A549 (cell line): ENCODE data around the gene GRK1. TPM values are rescaled to one million over a fixed set of nuclear protein-coding genes. Genes with fewer than 3 reads are reported as not detected.

Experiments used
- ATAC-seq, 2 experiments: fragments of 200-7000 bp in 1 of 2; fragments of >200 bp in 1 of 2; cut with Nextera tagmentation in 1 of 2; cut with Tn5 transposase in 1 of 2; 3 replicates each; pipeline versions ENCODE4 v1.8.0 to v1.9.1; 2018 to 2020; ENCODE audit warnings: mild to moderate bottlenecking in 1 of 2, moderate library complexity in 1 of 2
- CTCF ChIA-PET: fragments of 300-600 bp; sonication (Branson Sonifier 250); formaldehyde crosslinking; extraction: SDS; loops from one replicate; lab custom pipeline; 2021; ENCODE audit warnings: antibody characterized with exemption, inconsistent platforms; lab: Yijun Ruan, JAX
- POLR2A ChIA-PET: fragments of 350-600 bp; formaldehyde crosslinking; extraction: SDS; loops from one replicate; lab custom pipeline; 2021; ENCODE audit warnings: antibody characterized with exemption, inconsistent platforms; lab: Yijun Ruan, JAX
- DNase-seq, 2 experiments: peaks; one replicate each; pipeline versions ENCODE4 v3.0.0 to v3.0.0-alpha.2; 2011 to 2016; ENCODE audit warnings: low read depth in 1 of 2, low spot score in 1 of 2
- FAIRE-seq: peaks from 2 replicates; lab custom pipeline; 2011; peaks lifted over from hg19 to GRCh38; lab: Jason Lieb, UNC
- H3K27ac ChIP-seq, 2 experiments: fragments of >200 bp; sonication (Bioruptor Twin); formaldehyde crosslinking; 3 replicates each; pipeline ENCODE4 v1.5.1; 2016 to 2017
- H3K4me1 ChIP-seq: fragments of >200 bp; sonication (Bioruptor Twin); formaldehyde crosslinking; 3 replicates; pipeline ENCODE4 v1.6.1; 2016
- H3K4me2 ChIP-seq: fragments of >200 bp; sonication (Bioruptor Twin); formaldehyde crosslinking; 3 replicates; pipeline ENCODE4 v1.6.1; 2016
- H3K4me3 ChIP-seq: fragments of >200 bp; sonication (Bioruptor Twin); formaldehyde crosslinking; 3 replicates; pipeline ENCODE4 v1.5.1; 2016
- H3K9me3 ChIP-seq: fragments of >200 bp; sonication (Bioruptor Twin); formaldehyde crosslinking; 3 replicates; pipeline ENCODE4 v1.6.1; 2016
- BCL3 ChIP-seq: fragments of >200 bp; sonication (Bioruptor Twin); formaldehyde crosslinking; IDR thresholded peaks from 3 replicates; pipeline ENCODE4 v1.6.1; 2016
- CBX8 ChIP-seq: fragments of 200-600 bp; sonication (generic); IDR thresholded peaks from 2 replicates; pipeline ENCODE4 v1.6.1; 2016
- CEBPB ChIP-seq, 2 experiments: fragments of >200 bp in 1 of 2; sonication (Bioruptor Twin) in 1 of 2; formaldehyde crosslinking in 1 of 2; IDR thresholded peaks; 2 replicates each; pipeline ENCODE4 v1.6.1; 2012 to 2016
- CTCF ChIP-seq: fragments of >200 bp; sonication (Bioruptor Twin); formaldehyde crosslinking; IDR thresholded peaks from 3 replicates; pipeline ENCODE4 v1.5.1; 2016
- EP300 ChIP-seq, 2 experiments: fragments of >200 bp; sonication (Bioruptor Twin); formaldehyde crosslinking; IDR thresholded peaks; 2 replicates in 1 of 2; 3 replicates in 1 of 2; pipeline ENCODE4 v1.6.1; 2016 to 2017
- FOXS1 ChIP-seq: fragments of 250-450 bp; sonication (Bioruptor Pico); IDR thresholded peaks from 2 replicates; pipeline ENCODE4 v1.5.0; 2020; ENCODE audit warnings: mild to moderate bottlenecking, moderate library complexity
- GATA3 ChIP-seq: IDR thresholded peaks from 2 replicates; pipeline ENCODE4 v1.6.1; 2012; ENCODE audit warnings: borderline replicate concordance
- HOXA7 ChIP-seq: fragments of 250-450 bp; sonication (Bioruptor Pico); IDR thresholded peaks from 2 replicates; pipeline ENCODE4 v1.5.0; 2020; ENCODE audit warnings: mild to moderate bottlenecking, moderate library complexity
- HOXB13 ChIP-seq: fragments of 250-450 bp; sonication (Bioruptor Pico); IDR thresholded peaks from 2 replicates; pipeline ENCODE4 v1.5.0; 2020; ENCODE audit warnings: low read depth, mild to moderate bottlenecking, moderate library complexity
- KDM1A ChIP-seq: fragments of 200-600 bp; sonication (generic); IDR thresholded peaks from 2 replicates; pipeline ENCODE4 v1.6.1; 2016; ENCODE audit warnings: low read depth, mild to moderate bottlenecking
- MAFK ChIP-seq: fragments of 450-650 bp; IDR thresholded peaks from 2 replicates; pipeline ENCODE4 v1.6.1; 2014; ENCODE audit not compliant: partially characterized antibody
- NR3C1 ChIP-seq: fragments of >200 bp; sonication (Bioruptor Twin); formaldehyde crosslinking; IDR thresholded peaks from 3 replicates; pipeline ENCODE4 v1.6.1; 2017
- POLR2A ChIP-seq: IDR thresholded peaks from 2 replicates; pipeline ENCODE4 v1.6.1; 2012; ENCODE audit warnings: mild to moderate bottlenecking, low read length
- POLR2AphosphoS2 ChIP-seq: conservative IDR thresholded peaks from 2 replicates; pipeline ENCODE4 v1.6.1; 2012; ENCODE audit warnings: low read length, improper control_type of control experiment, inconsistent platforms
- RAD21 ChIP-seq, 2 experiments: fragments of >200 bp in 1 of 2; sonication (Bioruptor Twin) in 1 of 2; formaldehyde crosslinking in 1 of 2; IDR thresholded peaks in 1 of 2; conservative IDR thresholded peaks in 1 of 2; 2 replicates in 1 of 2; 3 replicates in 1 of 2; pipeline ENCODE4 v1.6.1; 2012 to 2018; ENCODE audit warnings: inconsistent platforms in 1 of 2
- RNF2 ChIP-seq: fragments of 200-600 bp; sonication (generic); IDR thresholded peaks from 2 replicates; pipeline ENCODE4 v1.6.1; 2016; ENCODE audit warnings: low read depth, mild to moderate bottlenecking, antibody characterized with exemption, moderate library complexity, borderline replicate concordance
- ZC3H11A ChIP-seq: fragments of 450-650 bp; IDR thresholded peaks from 2 replicates; pipeline ENCODE4 v1.6.1; 2014; ENCODE audit warnings: antibody characterized with exemption, mild to moderate bottlenecking
- ZFP36 ChIP-seq: fragments of 450-650 bp; IDR thresholded peaks from 2 replicates; pipeline ENCODE4 v1.6.1; 2014; ENCODE audit warnings: borderline replicate concordance; ENCODE audit not compliant: partially characterized antibody
- WGBS: methylation state at CpG from one replicate; pipeline ENCODE4 v1.1.6; 2017; ENCODE audit errors: missing lambda C conversion rate; 5-methylcytosine and 5-hydroxymethylcytosine counted together
- polyA plus RNA-seq, 4 experiments: library from polyadenylated mRNA; depleted of rRNA in 3 of 4; stranded (reverse); fragments of >200 nt; fragmentation: RNase III in 1 of 4; extraction: RNeasy Plus Mini Kit Qiagen cat#74134 plus additional on column Dnase treatment in 1 of 4; gene quantifications; 2 replicates in 3 of 4; 3 replicates in 1 of 4; pipeline ENCODE4 v1.2.3, GENCODE V29; 2011 to 2017
- TF ChIP-seq, protein P1 (sequence below): fragments of 450-650 bp; IDR thresholded peaks from 2 replicates; pipeline ENCODE4 v1.6.1; 2014; ENCODE audit warnings: antibody characterized with exemption
- TF ChIP-seq, protein P2 (sequence below): IDR thresholded peaks from 2 replicates; pipeline ENCODE4 v1.6.1; 2012
- TF ChIP-seq, protein P3 (sequence below): IDR thresholded peaks from 2 replicates; pipeline ENCODE4 v1.6.1; 2012

GRK1 gene
- polyA plus RNA-seq, 2 of the 4 experiments (the other 2 are of a cell fraction), result not detected

- peak; percentile 35 for TF ChIP-seq MAFK
- TF ChIP-seq, protein P1, sequence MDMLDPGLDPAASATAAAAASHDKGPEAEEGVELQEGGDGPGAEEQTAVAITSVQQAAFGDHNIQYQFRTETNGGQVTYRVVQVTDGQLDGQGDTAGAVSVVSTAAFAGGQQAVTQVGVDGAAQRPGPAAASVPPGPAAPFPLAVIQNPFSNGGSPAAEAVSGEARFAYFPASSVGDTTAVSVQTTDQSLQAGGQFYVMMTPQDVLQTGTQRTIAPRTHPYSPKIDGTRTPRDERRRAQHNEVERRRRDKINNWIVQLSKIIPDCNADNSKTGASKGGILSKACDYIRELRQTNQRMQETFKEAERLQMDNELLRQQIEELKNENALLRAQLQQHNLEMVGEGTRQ, result no peak
- no peak for DNase-seq
- H3K27ac ChIP-seq, result no peak overlapping the region
- 85% methylated on average over 11 of the region's 15 CpGs for WGBS
- no peak overlapping the region for H3K4me2 ChIP-seq
- peaks cover 5% of the 10 kb centered on the region; the same call in 1 of the 3 replicates for H3K9me3 ChIP-seq
- no peak overlapping the region for H3K4me3 ChIP-seq
- ChIA-PET POLR2A (no interaction called here), CTCF (interaction anchor here (1.2 to 1.4 kb wide), 2 partner anchors 11 to 29 kb away, joined by 3 read pairs; no protein-coding TSS in a partner anchor)
- ATAC-seq, result no peak
- FAIRE-seq, result no peak
- H3K4me1 ChIP-seq, result peaks cover 9% of the 10 kb centered on the region
Measured at GRCh38 chr13:113650275-113650674, 16.7 kb upstream of the GRK1 start.

GRCh38 chr13:113650731-113651148, 16.3 kb upstream of the GRK1 start:
- H3K27ac ChIP-seq, result no peak overlapping the region
- TF ChIP-seq ZFP36, result no peak
- no peak for ATAC-seq
- WGBS, result 80% methylated on average over 16 of the region's 16 CpGs
- CTCF ChIA-PET, result interaction anchor here (1.2 to 1.4 kb wide), 2 partner anchors 12 to 30 kb away, joined by 3 read pairs; no protein-coding TSS in a partner anchor
- peaks cover 9% of the 10 kb centered on the region for H3K4me1 ChIP-seq
- no peak for FAIRE-seq
- H3K4me3 ChIP-seq, result no peak overlapping the region
- peaks cover under 1% of the 10 kb centered on the region; the same call in 1 of the 3 replicates for H3K9me3 ChIP-seq
- POLR2A ChIA-PET, result no interaction called here
- H3K4me2 ChIP-seq, result no peak overlapping the region
- DNase-seq, result no peak

GRCh38 chr13:113651511-113652403, 15.3 kb upstream of the GRK1 start:
- H3K4me1 ChIP-seq, result peaks cover 9% of the 10 kb centered on the region
- H3K4me3 ChIP-seq, result no peak overlapping the region
- H3K27ac ChIP-seq, result no peak overlapping the region
- no peaks in the 10 kb centered on the region for H3K9me3 ChIP-seq
- TF ChIP-seq KDM1A (no peak), CBX8 (no peak), NR3C1 (no peak), CEBPB (IDR thresholded peaks at IDR 0.05) (no peak), GATA3 (no peak), CTCF (no peak)
- TF ChIP-seq, protein P2, sequence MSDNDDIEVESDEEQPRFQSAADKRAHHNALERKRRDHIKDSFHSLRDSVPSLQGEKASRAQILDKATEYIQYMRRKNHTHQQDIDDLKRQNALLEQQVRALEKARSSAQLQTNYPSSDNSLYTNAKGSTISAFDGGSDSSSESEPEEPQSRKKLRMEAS, result no peak
- ATAC-seq (no peak), DNase-seq (no peak), FAIRE-seq (no peak)
- CTCF ChIA-PET, result interaction anchor here (1.2 to 1.4 kb wide), 2 partner anchors 13 to 31 kb away, joined by 3 read pairs; no protein-coding TSS in a partner anchor
- WGBS, result 83% methylated on average over 16 of the region's 37 CpGs
- no peak overlapping the region for H3K4me2 ChIP-seq
- POLR2A ChIA-PET, result no interaction called here

- Histone ChIP-seq H3K27ac (no peak overlapping the region), H3K9me3 (no peaks in the 10 kb centered on the region), H3K4me1 (peaks cover 4% of the 10 kb centered on the region), H3K4me3 (no peak overlapping the region), H3K4me2 (no peak overlapping the region)
- TF ChIP-seq, protein P3, sequence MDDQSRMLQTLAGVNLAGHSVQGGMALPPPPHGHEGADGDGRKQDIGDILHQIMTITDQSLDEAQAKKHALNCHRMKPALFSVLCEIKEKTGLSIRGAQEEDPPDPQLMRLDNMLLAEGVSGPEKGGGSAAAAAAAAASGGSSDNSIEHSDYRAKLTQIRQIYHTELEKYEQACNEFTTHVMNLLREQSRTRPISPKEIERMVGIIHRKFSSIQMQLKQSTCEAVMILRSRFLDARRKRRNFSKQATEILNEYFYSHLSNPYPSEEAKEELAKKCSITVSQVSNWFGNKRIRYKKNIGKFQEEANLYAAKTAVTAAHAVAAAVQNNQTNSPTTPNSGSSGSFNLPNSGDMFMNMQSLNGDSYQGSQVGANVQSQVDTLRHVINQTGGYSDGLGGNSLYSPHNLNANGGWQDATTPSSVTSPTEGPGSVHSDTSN, result no peak
- no peak for TF ChIP-seq POLR2A
- no peak for TF ChIP-seq EP300 (IDR thresholded peaks at IDR 0.05)
- TF ChIP-seq NR3C1, result no peak
- no peak for TF ChIP-seq ZC3H11A
- TF ChIP-seq HOXA7, result no peak
- no peak for TF ChIP-seq RNF2
- TF ChIP-seq HOXB13 (CRISPR knock-in tag), result no peak
- TF ChIP-seq POLR2AphosphoS2, result no peak
- TF ChIP-seq BCL3, result no peak
- TF ChIP-seq RAD21 (conservative IDR thresholded peaks at IDR 0.05 in 1 of 2, IDR thresholded peaks at IDR 0.05 in 1 of 2), result no peak
- TF ChIP-seq GATA3, result no peak
- TF ChIP-seq MAFK, result no peak
- no peak for TF ChIP-seq FOXS1 (CRISPR knock-in tag)
- POLR2A ChIA-PET, result no interaction called here
- ATAC-seq (no peak), DNase-seq (no peak), FAIRE-seq (no peak)
- CTCF ChIA-PET, result no interaction called here
- WGBS, result 78% methylated on average over 15 of the region's 24 CpGs
Measured at GRCh38 chr13:113652404-113653263, 14.4 kb upstream of the GRK1 start.
